ENCODE results near the gene TMCC3. TPM values are rescaled to one million over a fixed set of nuclear protein-coding genes. Genes with fewer than 3 reads are reported as not detected.

TMCC3 gene
- total RNA-seq, 1 donor, result 0.72 TPM

DNA sequence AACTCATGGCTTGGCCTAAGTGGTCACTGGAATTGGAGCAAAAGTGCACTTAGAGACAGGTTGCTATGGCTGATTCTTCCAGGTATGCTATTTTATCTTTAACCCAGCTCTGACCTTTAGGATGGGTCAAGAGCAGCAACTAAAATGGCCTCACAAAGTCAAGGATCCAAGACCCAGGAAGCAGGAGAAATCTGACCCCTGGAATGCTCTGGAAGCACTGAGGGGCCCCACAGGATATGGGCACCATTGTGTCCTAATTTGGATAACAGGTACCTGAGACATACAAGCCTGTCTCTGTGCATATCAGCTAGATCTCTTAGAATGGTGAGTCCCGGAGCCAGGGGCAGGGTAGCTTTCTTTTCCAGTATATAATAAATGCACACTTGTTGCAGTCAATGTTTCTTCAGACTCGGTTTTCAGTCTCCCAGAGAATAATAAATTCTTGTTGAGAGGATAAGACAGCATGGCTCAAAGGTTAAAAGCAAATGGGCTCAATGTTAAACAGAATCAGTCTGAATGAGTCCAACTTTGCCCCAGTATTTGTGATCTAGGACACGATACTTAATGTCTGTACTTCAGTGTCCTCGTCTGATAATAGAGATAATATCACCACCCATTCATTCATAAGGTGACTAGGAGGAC lies 29.3 kb upstream of the TMCC3 start:
- H3K4me3 ChIP-seq (ENCODE audit: low read depth, low read length), result no peak overlapping the region
- no peak for DNase-seq (ENCODE audit: low read depth)
- TF ChIP-seq, protein P1, sequence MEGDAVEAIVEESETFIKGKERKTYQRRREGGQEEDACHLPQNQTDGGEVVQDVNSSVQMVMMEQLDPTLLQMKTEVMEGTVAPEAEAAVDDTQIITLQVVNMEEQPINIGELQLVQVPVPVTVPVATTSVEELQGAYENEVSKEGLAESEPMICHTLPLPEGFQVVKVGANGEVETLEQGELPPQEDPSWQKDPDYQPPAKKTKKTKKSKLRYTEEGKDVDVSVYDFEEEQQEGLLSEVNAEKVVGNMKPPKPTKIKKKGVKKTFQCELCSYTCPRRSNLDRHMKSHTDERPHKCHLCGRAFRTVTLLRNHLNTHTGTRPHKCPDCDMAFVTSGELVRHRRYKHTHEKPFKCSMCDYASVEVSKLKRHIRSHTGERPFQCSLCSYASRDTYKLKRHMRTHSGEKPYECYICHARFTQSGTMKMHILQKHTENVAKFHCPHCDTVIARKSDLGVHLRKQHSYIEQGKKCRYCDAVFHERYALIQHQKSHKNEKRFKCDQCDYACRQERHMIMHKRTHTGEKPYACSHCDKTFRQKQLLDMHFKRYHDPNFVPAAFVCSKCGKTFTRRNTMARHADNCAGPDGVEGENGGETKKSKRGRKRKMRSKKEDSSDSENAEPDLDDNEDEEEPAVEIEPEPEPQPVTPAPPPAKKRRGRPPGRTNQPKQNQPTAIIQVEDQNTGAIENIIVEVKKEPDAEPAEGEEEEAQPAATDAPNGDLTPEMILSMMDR (IDR thresholded peaks at IDR 0.05; ENCODE audit: insufficient read depth, low read length), result no peak

DNA sequence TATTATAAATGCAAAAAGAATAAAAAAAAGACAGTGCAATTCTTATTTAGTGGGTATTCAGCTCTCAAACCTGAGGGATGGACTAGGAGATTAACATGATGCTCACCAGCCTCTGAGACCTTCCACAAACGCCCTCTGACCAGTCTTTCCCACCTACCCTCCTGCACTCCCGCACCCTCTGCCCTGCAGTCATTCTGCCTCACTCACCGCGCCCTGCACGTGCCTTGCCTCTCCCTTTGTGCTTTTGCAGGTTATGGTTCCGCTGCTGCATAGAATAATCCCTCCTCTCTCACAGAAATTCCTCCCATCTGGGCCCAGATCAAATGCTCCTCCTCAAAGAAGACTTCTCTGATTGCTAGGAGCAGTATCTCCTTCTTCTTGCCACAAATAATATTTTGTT lies 28.5 kb upstream of the TMCC3 start:
- H3K4me3 ChIP-seq (ENCODE audit: low read depth, low read length), result no peak overlapping the region
- TF ChIP-seq, protein P1 (IDR thresholded peaks at IDR 0.05; ENCODE audit: insufficient read depth, low read length), result no peak
- no peak for DNase-seq (ENCODE audit: low read depth)

DNA sequence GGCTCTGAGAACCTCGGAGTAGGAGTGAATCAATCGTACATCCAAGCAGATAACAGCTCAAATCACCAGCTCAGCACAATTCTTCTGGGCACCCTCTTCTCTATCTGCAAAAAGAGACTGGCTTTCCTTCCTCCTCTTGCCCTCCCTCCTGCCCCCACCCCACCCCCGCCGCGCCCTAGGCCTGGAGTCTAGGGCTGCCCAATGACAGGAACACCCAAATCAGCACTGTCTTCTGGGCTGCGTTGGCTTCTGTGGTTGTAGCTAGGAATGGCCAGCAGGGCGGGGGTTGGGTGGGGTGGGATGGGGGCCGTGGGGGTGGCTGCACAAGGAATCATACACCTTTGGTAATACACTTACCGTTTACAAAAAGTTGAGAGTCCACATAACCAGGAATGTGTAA lies 28.0 kb upstream of the TMCC3 start:
- TF ChIP-seq, protein P1 (IDR thresholded peaks at IDR 0.05; ENCODE audit: insufficient read depth, low read length), result no peak
- DNase-seq (ENCODE audit: low read depth), result no peak

DNA sequence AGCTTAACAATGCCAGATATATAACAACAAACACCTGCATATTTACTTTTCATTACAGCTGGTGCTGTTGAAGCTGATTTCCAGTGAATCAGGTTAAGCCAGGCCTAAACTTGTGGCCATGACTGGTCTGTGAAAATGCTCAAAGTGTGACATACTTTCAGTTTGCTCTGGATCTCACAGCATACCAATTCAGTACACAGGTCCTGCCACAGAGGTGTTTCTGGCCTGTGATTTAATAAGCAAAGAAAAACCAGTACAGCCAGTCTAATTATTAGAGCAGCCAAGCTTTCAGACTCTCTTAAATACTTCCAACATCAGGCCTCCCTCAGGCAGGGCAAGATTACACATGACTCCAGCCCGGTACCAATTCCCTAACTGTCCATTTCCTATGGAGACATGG lies 27.4 kb upstream of the TMCC3 start:
- TF ChIP-seq, protein P1 (IDR thresholded peaks at IDR 0.05; ENCODE audit: insufficient read depth, low read length), result no peak

More for the DNA sequence above, 28.0 kb upstream of the TMCC3 start:
- H3K4me3 ChIP-seq (ENCODE audit: low read depth, low read length), result no peak overlapping the region

DNA sequence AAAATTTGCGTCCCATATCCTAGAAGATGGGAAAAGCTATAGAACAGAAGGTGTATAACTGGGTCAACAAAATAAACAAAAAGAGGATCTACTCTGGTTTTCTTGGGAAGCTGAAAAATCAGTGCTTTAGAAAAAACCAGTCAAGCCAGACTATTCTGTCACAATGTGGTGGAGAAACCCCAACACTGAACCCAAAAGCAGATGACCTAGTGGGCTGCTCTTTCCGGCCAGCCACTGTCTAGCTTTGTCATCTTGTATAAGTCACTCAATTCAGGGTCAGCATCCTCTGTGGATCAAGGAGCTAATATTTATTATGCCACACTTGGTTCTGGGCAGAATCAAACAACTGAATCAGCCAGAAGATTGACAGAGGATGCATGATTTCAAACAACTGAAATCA lies 26.6 kb upstream of the TMCC3 start:
- H3K4me3 ChIP-seq (ENCODE audit: low read depth, low read length), result no peak overlapping the region
- TF ChIP-seq, protein P1 (IDR thresholded peaks at IDR 0.05; ENCODE audit: insufficient read depth, low read length), result no peak
- no peak for DNase-seq (ENCODE audit: low read depth)

More for the DNA sequence above, 27.4 kb upstream of the TMCC3 start:
- no peak overlapping the region for H3K4me3 ChIP-seq (ENCODE audit: low read depth, low read length)
- DNase-seq (ENCODE audit: low read depth), result no peak

DNA sequence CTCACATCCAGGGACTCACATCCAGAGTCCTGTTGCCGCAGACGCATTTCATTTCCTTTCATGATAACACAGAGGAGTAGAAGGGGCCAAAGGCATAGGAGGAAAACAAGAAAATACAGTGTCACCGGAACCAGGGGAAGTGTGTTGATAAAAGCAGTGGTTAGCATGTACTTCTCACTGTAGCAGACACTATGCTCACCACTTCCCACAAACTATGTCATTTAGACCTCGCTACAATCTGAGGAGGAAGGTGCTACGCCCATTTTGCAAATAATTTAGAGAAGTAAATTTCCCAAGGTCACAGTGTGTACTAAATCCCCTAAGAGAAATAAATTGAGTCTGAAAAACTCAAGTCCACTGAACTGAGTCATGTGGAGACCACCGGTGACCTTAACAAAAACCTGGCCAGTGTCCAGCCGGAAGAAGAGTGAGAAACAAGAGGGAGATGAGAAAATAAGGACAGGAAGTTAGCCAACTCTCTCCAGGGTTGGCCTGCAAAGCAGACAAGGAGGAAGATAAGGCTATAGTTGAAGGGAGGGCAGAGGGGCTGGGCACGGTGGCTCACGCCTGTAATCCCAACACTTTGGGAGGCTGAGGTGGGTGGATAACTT lies 25.8 kb upstream of the TMCC3 start:
- H3K4me3 ChIP-seq (ENCODE audit: low read depth, low read length), result no peak overlapping the region
- TF ChIP-seq, protein P1 (IDR thresholded peaks at IDR 0.05; ENCODE audit: insufficient read depth, low read length), result no peak
- no peak for DNase-seq (ENCODE audit: low read depth)

Data from fibroblast of the aortic adventitia (primary cell).